Endometrial microvascular endothelial cells (primary cell): ENCODE results near the gene P2RX6. TPM values are rescaled to one million over a fixed set of nuclear protein-coding genes. Genes with fewer than 3 reads are reported as not detected.
"Not testable (repeated sequence)": the region's sequence is repeated elsewhere in the genome, so short reads cannot be mapped to it uniquely, and the experiment has no call there.

Experiments
- in situ Hi-C: cut with HindIII; loops from 2 replicates; pipeline ENCODE4 v1.10.0; 2017; ENCODE audit warnings: low sequenced_read_pairs, low pct_unique_long_range_greater_than_20kb; ENCODE audit errors: inconsistent ontology term
- total RNA-seq: library from RNA; depleted of rRNA; stranded (reverse); fragments of >200 nt; gene quantifications from one replicate; pipeline ENCODE4 v1.2.3, GENCODE V29; 2015; ENCODE audit errors: inconsistent ontology term

The P2RX6 gene
- total RNA-seq, 1 donor from 2014 or later = not detected

GRCh38 chr22:21067075-21067900 lies 52.3 kb downstream of the P2RX6 start:
- in situ Hi-C loops = no loop called here

DNA sequence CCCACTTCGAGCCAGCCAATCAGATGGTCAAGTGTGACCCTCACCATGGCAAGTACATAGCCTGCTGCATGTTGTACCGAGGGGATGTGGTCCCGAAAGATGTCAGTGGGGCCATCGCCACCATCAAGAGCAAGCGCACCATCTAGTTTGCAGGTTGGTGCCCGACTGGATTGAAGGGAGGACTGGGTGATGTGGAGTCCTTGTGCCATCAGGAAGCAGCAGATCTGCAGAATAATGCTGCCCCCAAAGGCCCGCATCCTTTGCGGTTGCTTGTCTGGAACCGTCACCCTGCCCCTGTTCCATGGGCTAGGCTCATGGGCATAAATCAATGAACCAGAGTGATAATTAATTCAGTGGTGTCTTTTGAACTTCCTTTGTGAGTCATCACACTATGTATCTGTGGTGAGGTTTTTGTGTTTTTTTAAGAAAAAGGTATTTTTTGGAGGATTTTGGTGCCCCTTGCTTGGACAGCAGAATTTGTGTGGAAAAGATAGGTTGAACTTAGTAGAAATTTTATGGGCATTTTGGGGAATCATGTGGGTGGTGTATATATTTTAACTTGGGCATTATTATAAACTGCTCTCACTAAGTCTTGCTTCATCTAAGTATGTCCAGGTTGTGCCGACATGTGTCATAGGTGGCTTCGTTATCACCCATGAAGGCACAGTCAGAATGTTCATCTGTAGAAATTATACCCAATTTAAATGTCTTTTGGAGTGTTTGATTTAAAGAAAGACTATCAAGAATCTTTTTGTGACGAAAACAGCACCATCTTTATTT lies 53.1 kb downstream of the P2RX6 start:
- in situ Hi-C loops = no loop called here

- in situ Hi-C loops = no loop called here
These were observed 53.8 kb downstream of the P2RX6 start for GRCh38 chr22:21068681-21069276.

DNA sequence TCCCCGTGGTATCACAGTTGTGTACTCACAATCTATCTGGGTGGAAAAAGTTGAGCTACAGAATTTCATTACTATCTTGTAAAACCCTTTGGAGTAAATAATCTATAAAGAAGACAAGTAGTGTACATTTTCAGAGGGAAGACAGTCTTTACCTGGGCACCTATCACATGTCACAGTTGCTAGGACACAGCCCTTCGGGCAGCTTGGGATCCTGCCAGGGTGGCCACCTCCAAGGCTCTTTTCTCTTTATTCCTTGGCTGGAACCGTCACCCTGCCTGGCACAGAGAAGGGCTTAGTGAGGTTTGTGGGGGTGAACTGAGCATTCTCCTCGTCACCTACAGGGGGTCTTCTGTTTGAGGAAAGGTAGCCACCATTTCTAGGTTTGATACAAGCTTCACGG lies 54.4 kb downstream of the P2RX6 start:
- in situ Hi-C loops = no loop called here

GRCh38 chr22:21070690-21071615 lies 56.0 kb downstream of the P2RX6 start:
- in situ Hi-C loops = no loop called here

- in situ Hi-C loops = not testable (repeated sequence)
These were observed 56.8 kb downstream of the P2RX6 start for GRCh38 chr22:21071796-21072195.

GRCh38 chr22:21073023-21073422 lies 58.1 kb downstream of the P2RX6 start:
- in situ Hi-C loops = no loop called here

GRCh38 chr22:21073482-21073881 lies 58.5 kb downstream of the P2RX6 start:
- in situ Hi-C loops = no loop called here

DNA sequence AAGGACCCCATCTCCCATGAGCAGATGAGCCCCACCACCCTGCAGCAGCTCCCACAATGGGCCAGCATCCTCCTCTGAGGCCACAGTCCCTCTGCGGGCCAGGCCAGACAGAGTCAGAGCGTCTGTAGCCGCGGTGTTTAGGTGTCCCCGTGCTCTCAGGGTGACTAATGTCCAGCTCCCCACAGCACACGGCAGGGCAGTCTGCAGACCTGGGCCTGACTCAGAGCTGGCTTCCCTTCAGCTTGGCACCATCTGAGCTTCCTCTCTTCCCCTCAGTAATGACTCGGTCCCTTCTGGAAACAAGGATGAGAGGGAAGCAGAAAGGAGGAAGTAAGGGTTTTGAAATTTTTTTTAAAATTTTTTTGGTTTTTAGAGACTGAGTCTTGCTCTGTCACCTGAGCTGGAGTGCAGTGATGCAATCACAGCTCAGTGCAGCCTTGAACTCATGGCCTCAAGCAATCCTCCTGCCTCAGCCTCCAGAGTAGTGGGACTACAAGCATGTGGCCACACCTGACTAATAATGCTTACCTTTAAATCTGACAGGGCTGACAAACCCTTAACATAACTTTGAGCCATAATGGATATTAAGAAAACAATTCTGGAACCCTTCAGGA lies 59.2 kb downstream of the P2RX6 start:
- in situ Hi-C loops = no loop called here

- in situ Hi-C loops = no loop called here
These were observed 60.7 kb downstream of the P2RX6 start for GRCh38 chr22:21075516-21076138.

GRCh38 chr22:21076912-21077625 lies 62.1 kb downstream of the P2RX6 start:
- in situ Hi-C loops = no loop called here

Other genes starting within 250 kb of the P2RX6 start
- 29.5 TPM for gene SERPIND1, start 241.1 kb upstream of the P2RX6 start, total RNA-seq
- 52.4 TPM for gene PI4KA, start 156.4 kb upstream of the P2RX6 start, total RNA-seq
- gene SNAP29, start 156.2 kb upstream of the P2RX6 start, total RNA-seq = 17.9 TPM
- gene CRKL, start 97.8 kb upstream of the P2RX6 start, total RNA-seq = 55.8 TPM
- not detected for gene AIFM3, start 47.9 kb upstream of the P2RX6 start, total RNA-seq
- gene LZTR1, start 32.9 kb upstream of the P2RX6 start, total RNA-seq = 52.0 TPM
- gene THAP7, start 13.0 kb upstream of the P2RX6 start, total RNA-seq = 17.0 TPM
- gene SLC7A4, start 17.4 kb downstream of the P2RX6 start, total RNA-seq = not detected
- not detected for gene LRRC74B, start 30.8 kb downstream of the P2RX6 start, total RNA-seq